OCI-LY7 (cell line): ENCODE measurements around the gene MUC22. TPM values are rescaled to one million over a fixed set of nuclear protein-coding genes. Genes with fewer than 3 reads are reported as not detected.

Experiments used
- BruUV-seq: library from RNA; stranded (reverse); fragments of 400-500 nt; replicated peaks from 2 replicates; lab custom pipeline; 2021; lab: Mats Ljungman, UMichigan
- CTCF ChIA-PET: fragments of 300-600 bp; sonication (Branson Sonifier 250); formaldehyde crosslinking; loops from one replicate; lab custom pipeline; 2022; ENCODE audit warnings: antibody characterized with exemption; ENCODE audit not compliant: unreplicated experiment; lab: Charles Lee
- POLR2A ChIA-PET: fragments of 300-600 bp; sonication (Branson Sonifier 250); formaldehyde crosslinking; loops from one replicate; lab custom pipeline; 2022; ENCODE audit warnings: antibody characterized with exemption; lab: Charles Lee
- DNase-seq: peaks from one replicate; pipeline ENCODE4 v3.0.0-alpha.2; 2015; ENCODE audit warnings: low spot score
- H2AFZ ChIP-seq: fragments of 200-600 bp; sonication (generic), shearing (Covaris generic); 2 replicates; pipeline ENCODE4 v1.6.1; 2014; ENCODE audit warnings: mild to moderate bottlenecking, antibody characterized with exemption, low read length, moderate library complexity
- H3K27ac ChIP-seq: fragments of 200-600 bp; sonication (generic); 2 replicates; pipeline ENCODE4 v1.5.1; 2014; ENCODE audit warnings: mixed run types, low read depth, mild to moderate bottlenecking, moderate library complexity, low read length, inconsistent platforms; ENCODE audit not compliant: poor library complexity, severe bottlenecking
- H3K36me3 ChIP-seq: fragments of 200-600 bp; sonication (generic); 2 replicates; pipeline ENCODE4 v1.6.1; 2014; ENCODE audit warnings: mild to moderate bottlenecking, antibody characterized with exemption, low read length, moderate library complexity, mixed read lengths; ENCODE audit not compliant: insufficient read depth
- H3K4me1 ChIP-seq: fragments of 200-600 bp; sonication (generic); 2 replicates; pipeline ENCODE4 v1.5.1; 2014; ENCODE audit warnings: mild to moderate bottlenecking, low read length; ENCODE audit not compliant: insufficient read depth, poor library complexity, severe bottlenecking
- H3K4me2 ChIP-seq: fragments of 200-600 bp; sonication (generic); 2 replicates; pipeline ENCODE4 v1.6.1; 2014; ENCODE audit warnings: mild to moderate bottlenecking, low read length
- H3K4me3 ChIP-seq: fragments of 200-600 bp; sonication (generic); 2 replicates; pipeline ENCODE4 v1.5.1; 2014; ENCODE audit warnings: mild to moderate bottlenecking, low read depth, low read length; ENCODE audit not compliant: poor library complexity, severe bottlenecking
- H3K79me2 ChIP-seq: fragments of 200-600 bp; sonication (generic); 2 replicates; pipeline ENCODE4 v1.6.1; 2016; ENCODE audit warnings: low read depth, mild to moderate bottlenecking, low read length, moderate library complexity, mixed read lengths; ENCODE audit not compliant: insufficient read depth
- H3K9me2 ChIP-seq: fragments of 200-600 bp; sonication (generic); 2 replicates; pipeline ENCODE4 v1.6.1; 2016; ENCODE audit warnings: mild to moderate bottlenecking, low read length, mixed read lengths; ENCODE audit not compliant: insufficient read depth
- H3K9me3 ChIP-seq: fragments of 200-600 bp; sonication (generic); 2 replicates; pipeline ENCODE4 v1.6.1; 2014; ENCODE audit warnings: mild to moderate bottlenecking, mixed run types, low read length, mixed read lengths
- H4K20me1 ChIP-seq: fragments of 200-600 bp; sonication (generic); 2 replicates; pipeline ENCODE4 v1.6.1; 2014; ENCODE audit warnings: mild to moderate bottlenecking, antibody characterized with exemption, low read length, moderate library complexity, mixed read lengths; ENCODE audit not compliant: insufficient read depth
- CTCF ChIP-seq: fragments of 200-600 bp; sonication (generic); conservative IDR thresholded peaks from 2 replicates; pipeline ENCODE4 v1.5.1; 2014; ENCODE audit warnings: mild to moderate bottlenecking, antibody characterized with exemption, low read length, moderate library complexity, mixed read lengths
- EZH2phosphoT487 ChIP-seq: fragments of 200-600 bp; sonication (generic); IDR thresholded peaks from 2 replicates; pipeline ENCODE4 v1.6.1; 2018; ENCODE audit warnings: low read depth, borderline replicate concordance, mild to moderate bottlenecking, mixed run types, antibody characterized with exemption, low read length, moderate library complexity, mixed read lengths
- intact Hi-C: fragments of 100-400 bp; cut with micrococcal nuclease; formaldehyde crosslinking; loops from one replicate; pipeline ENCODE4 v1.10.0; 2022; ENCODE audit not compliant: unreplicated experiment
- total RNA-seq, 2 experiments: library from RNA; depleted of rRNA in 1 of 2; stranded (reverse); fragments of >200 nt in 1 of 2; shearing (Covaris generic) in 1 of 2; gene quantifications; 2 replicates each; pipeline ENCODE4 v1.2.3, GENCODE V29; 2014 to 2022

The MUC22 gene
- total RNA-seq, 2 experiments from 2014 or later: not detected

GRCh38 chr6:30979141-30979540 is 31.1 kb upstream of the MUC22 start:
- Histone ChIP-seq H3K4me3 (no peak overlapping the region), H3K36me3 (no peaks in the 10 kb centered on the region), H2AFZ (no peak overlapping the region), H3K79me2 (no peaks in the 10 kb centered on the region), H3K9me3 (no peaks in the 10 kb centered on the region), H3K4me2 (no peak overlapping the region), H3K9me2 (no peaks in the 10 kb centered on the region), H3K4me1 (no peaks in the 10 kb centered on the region), H3K27ac (no peak overlapping the region), H4K20me1 (no peaks in the 10 kb centered on the region)
- DNase-seq: no peak
- ChIA-PET CTCF (no interaction called here), POLR2A (interaction anchor here (0.6 kb wide), 1 partner anchor 51 kb away, joined by 4 read pairs; no protein-coding TSS in a partner anchor)
- no peak for TF ChIP-seq EZH2phosphoT487
- no peak for TF ChIP-seq CTCF
- intact Hi-C loops: no loop called here
- no TSS peak for BruUV-seq

- Histone ChIP-seq H3K27ac (no peak overlapping the region), H3K4me2 (no peak overlapping the region), H3K4me3 (no peak overlapping the region), H2AFZ (no peak overlapping the region), H3K9me3 (no peaks in the 10 kb centered on the region), H3K9me2 (no peaks in the 10 kb centered on the region), H3K36me3 (no peaks in the 10 kb centered on the region), H3K4me1 (no peaks in the 10 kb centered on the region), H4K20me1 (no peaks in the 10 kb centered on the region), H3K79me2 (no peaks in the 10 kb centered on the region)
- TF ChIP-seq CTCF (no peak), EZH2phosphoT487 (no peak)
- no TSS peak for BruUV-seq
- intact Hi-C loops: no loop called here
- POLR2A ChIA-PET: interaction anchor here (0.5 to 0.6 kb wide), 2 partner anchors 72 to 193 kb away, joined by 3 to 4 read pairs; no protein-coding TSS in a partner anchor
- CTCF ChIA-PET: no interaction called here
- DNase-seq: no peak
Observed at GRCh38 chr6:30979690-30980089, 30.6 kb upstream of the MUC22 start.

- H4K20me1 ChIP-seq: no peaks in the 10 kb centered on the region
- BruUV-seq: no TSS peak
- no peak for DNase-seq
- no peaks in the 10 kb centered on the region for H3K9me2 ChIP-seq
- H3K27ac ChIP-seq: no peak overlapping the region
- CTCF ChIA-PET: no interaction called here
- H2AFZ ChIP-seq: no peak overlapping the region
- POLR2A ChIA-PET: interaction anchor here (0.6 to 1.4 kb wide), 2 partner anchors 61 to 126 kb away, joined by 3 to 4 read pairs; no protein-coding TSS in a partner anchor
- no peaks in the 10 kb centered on the region for H3K36me3 ChIP-seq
- H3K4me1 ChIP-seq: no peaks in the 10 kb centered on the region
- intact Hi-C loops: no loop called here
- no peaks in the 10 kb centered on the region for H3K79me2 ChIP-seq
- H3K4me3 ChIP-seq: no peak overlapping the region
- H3K4me2 ChIP-seq: no peak overlapping the region
- H3K9me3 ChIP-seq: no peaks in the 10 kb centered on the region
- TF ChIP-seq EZH2phosphoT487 (no peak), CTCF (no peak)
Observed at GRCh38 chr6:30981942-30982772, 28.1 kb upstream of the MUC22 start.
